IPS-NIHi7 (cell line): ENCODE data around the gene RASSF3.
A peak's percentile ranks its signal among the peaks of the same experiment; 100 is the strongest.
"Not testable (repeated sequence)": the region's sequence is repeated elsewhere in the genome, so short reads cannot be mapped to it uniquely, and the experiment has no call there.

Experiments used
- DNase-seq: peaks from one replicate; pipeline ENCODE4 v3.0.0; 2012; ENCODE audit warnings: mixed read lengths; ENCODE audit errors: extremely low spot score

Gene RASSF3

DNA sequence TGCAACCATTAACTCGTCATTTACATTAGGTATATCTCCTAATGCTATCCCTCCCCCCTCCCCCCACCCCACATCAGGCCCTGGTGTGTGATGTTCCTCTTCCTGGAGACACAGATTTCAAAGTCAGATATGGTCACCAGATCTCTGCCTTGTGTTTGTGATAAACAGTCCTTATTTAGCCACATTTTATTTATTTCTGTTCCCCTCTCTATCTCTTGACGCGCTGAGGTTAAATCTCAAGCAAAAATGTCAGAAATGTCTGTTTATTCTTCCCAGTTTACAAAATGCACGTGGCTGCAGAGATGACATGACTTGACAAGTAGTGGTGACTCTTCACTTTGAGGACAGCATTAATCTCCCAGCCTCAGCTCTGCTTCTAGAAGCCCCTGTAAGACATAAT, 11.5 kb upstream of the RASSF3 start:
- DNase-seq: no peak

DNA sequence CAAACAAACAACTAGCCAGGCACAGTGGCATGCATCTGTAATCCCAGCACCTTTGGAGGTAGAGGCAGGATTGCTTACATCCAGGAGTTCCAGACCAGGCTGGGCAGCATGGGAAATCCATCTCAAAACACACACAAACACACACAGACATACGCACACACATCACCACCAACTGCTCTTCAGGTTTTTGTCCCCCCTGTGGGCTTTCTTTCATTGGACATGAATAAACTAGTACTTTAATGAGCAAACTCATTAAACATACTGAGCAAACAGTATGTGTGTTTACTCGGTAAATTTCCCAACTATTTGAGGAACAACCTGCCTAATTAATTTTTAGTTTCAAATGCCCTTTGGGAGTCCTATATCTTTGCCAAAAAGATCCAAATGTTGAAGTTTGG, 10.1 kb upstream of the RASSF3 start:
- no peak for DNase-seq

DNA sequence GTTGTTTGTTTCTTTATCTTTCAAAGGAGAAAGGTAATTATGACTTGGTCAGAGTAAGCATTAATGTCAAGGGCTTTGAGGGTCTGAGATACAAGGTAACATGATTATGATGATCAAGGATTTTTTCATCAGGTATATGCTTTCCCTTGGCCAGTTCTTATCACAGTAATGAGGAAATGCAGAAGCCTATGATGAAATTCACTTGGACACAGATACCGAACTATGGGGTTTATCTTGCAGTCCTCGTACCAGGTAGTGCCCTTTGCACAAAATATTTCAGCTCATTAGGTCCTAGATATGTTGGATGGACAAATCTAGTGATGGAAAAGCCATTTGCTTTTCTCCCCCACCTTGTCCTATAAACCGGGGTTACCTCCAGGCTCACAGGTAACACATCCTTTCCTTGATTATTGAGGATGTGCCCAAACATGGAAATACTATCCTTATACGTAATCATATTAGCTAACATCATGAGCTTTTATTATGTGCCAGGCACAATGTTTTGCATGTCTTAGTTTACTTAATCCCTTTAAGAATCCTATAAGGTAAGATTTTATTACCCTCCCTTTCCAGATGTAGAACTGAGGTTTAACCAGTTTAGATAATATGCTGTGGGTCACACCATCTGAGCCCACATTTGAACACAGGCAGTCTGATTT, 7.0 kb upstream of the RASSF3 start:
- DNase-seq: no peak

DNA sequence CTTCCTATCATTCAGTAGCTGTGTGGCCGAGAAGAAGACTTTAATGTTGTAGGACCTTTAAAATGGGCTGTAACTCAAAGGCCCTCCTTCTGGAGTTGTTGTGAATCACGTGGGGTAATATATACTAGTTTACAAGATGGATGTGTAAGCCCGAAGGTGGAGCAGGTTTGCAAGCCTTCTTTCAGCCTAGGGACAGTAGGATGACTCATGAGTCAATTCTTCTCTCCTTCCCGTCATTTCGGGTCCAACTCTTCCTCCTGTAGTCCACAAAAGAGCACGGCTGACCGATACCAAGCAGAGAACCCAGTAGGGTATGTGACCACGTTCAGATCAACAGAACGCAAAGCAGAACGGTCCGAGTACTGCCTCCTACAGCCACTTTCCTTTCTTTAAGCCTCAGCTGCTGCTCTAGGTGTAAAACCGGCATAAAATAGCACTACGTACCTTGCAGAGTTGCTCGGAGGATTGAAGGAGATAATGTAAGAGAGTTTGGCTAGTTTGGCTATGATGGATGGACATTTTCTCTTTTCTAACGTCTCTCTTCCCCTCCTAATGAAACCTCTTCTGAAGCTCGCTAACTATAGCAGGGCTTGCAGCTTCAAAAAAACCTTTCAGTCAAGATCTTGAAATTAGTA, 1.3 kb upstream of the RASSF3 start:
- peak; percentile 48 for DNase-seq

DNA sequence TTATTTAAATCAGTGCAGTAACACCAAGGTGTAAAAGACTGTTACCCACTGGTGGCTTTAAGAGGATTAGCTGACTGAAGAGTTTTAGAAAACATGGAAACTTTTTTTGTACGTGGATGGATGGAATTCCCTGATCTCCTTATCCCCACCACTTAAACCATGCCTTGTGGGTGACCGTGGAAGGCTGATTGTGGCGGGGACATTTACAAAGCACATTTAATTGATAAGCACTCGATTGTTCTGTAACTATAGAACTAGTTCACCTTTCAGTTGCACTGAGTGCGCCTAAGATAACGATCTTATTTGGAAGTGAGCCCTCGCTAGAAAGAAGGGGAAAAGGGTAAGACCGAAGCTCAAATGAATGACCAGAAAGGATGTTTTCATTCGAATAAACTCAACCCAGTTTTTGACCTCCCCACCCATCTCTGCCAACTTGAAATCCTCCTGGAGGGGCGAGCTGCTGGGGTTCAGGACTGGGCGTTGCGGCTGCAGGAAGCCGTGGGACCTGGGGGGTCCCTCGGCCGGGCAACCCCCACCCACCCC, 688 bp upstream of the RASSF3 start:
- DNase-seq: no peak

DNA sequence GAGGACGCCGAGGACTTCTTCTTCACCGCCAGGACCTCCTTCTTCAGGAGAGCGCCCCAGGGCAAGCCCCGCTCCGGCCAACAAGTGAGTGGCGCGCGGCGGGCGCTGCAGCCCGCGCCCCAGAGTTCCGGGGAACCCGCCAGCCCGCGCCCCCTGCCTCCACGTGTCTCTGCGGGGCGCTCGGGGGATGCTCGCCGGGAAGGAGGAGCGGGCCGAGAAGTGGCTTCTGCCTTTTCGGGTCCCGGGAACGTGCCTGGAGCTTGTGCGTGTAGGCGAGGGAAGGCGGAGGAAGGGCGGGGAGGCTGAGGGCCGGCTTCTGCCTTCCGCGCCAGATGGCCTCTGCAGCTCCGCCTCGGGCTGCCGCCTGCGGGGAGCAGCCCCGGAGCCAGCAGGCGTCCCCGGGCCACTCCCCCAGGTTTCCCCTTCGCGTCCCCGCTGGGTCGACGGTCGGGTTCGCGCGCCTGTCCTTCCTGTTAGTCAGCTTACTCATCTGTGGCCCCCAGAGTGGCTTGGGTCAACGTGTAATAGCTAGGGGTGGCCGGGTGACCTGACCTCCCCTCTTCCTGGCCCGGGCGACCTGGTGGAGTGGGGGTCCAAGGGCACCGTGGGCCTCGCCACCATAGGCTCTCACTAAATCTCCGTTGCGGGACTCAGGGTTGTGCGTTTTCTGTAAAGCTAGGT, 505 bp downstream of the RASSF3 start:
- peak; percentile 73 for DNase-seq

DNA sequence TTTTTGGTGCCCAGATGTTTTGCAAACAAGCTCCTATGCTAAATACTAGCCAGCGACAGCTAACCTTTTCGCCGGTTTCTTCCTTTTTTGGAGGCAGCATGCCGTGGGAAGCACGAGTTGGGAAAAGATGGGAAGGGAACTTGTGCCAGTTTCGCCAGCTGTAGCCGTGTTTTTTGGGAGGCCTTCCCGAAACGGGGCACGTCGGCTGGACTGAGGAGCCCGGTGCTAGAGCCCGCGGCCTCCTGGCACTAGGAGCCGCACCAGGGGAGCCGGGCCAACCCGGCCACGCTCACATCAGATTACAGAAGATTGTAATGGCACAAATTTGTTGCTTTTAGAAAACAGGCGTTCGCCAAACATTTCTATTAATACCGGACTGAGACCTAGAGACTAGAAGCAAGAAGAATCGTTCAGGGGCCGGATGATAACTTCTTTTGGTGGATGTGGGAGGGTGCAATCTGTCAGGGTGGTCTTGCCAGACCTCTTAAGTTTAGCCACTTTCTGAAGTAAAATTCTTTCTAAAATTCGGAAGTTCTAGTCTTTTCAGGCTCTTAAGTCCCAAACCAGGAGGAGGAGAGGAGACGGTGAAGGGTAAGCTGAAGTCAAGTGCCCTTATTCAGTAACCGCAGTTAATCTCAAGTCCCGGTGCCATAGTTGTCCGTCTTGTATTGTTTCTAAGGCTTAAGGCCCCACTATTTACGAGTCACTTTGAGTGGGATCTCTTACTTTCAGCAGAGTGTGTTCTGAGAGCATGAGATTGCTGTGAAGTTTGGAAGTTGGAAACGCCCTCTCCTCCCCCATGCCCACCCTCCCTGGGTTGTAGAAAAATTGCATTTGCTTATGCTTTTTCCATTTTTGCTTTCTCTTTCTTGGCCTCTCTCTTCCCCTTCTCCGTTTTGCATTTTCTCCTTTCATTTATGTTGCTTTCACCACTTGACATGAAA, 1.3 kb downstream of the RASSF3 start:
- no peak for DNase-seq

DNA sequence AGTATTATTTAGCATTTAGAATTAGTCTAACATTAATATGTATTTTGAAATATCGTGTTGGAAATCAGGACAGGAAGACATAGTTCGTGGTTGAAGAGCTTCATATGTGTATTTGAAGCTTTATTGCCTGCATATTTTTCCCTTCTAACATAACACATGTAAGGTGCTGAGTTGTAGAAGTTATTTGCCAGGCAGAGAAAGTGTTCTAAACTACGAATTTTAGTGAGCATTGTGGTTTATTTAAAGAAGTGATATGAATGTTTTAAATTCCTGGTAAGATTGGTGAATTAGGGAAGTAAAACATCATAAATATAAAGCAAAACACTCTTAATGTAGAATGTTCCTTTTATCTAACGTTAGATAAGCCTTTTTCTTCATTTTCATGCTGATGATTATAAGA, 2.5 kb downstream of the RASSF3 start:
- DNase-seq: no peak

DNA sequence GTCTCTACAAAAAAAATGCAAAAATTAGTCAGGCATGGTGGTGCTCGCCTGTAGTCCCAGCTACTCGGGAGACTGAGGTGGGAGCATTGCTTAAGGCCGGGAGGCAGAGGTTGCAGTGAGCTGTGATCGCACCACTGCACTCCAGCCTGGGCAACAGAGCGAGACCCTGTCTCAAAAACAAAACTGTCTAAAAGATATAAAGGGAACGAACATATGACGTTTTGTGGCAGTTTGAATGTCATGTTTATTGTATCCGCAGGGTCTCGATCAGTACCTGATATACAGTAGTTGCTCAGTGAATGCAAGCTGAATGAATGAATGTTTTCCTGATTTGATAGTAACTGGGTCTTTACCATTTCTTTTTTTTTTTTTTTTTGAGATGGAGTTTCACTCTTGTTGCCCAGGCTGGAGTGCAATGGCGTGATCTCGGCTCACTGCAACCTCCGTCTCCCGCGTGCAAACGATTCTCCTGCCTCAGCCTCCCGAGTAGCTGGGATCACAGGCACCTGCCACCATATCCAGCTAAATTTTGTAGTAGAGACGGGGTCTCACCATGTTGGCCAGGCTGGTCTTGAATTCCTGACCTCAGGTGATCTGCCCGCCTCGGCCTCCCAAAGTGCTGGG, 3.6 kb downstream of the RASSF3 start:
- not testable (repeated sequence) for DNase-seq

DNA sequence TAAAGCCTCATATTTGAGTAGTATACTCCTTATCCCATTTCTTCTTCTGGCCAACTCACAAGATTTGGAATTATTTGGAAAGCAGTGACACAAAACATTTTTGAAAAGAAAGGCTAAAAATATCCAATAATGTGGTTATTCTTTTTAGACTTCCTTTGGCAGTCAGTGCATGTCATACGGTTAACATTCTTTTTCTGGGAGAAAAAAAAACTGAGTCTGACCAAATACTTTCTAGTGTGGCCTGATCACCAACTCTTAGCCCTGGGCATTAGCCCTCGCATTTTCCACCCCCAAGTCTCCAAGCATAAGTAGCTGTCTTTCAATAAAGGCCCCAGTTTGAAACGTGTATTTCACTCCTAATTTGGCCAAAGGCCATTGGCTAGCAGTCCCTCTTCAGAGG, 5.9 kb downstream of the RASSF3 start:
- no peak for DNase-seq

DNA sequence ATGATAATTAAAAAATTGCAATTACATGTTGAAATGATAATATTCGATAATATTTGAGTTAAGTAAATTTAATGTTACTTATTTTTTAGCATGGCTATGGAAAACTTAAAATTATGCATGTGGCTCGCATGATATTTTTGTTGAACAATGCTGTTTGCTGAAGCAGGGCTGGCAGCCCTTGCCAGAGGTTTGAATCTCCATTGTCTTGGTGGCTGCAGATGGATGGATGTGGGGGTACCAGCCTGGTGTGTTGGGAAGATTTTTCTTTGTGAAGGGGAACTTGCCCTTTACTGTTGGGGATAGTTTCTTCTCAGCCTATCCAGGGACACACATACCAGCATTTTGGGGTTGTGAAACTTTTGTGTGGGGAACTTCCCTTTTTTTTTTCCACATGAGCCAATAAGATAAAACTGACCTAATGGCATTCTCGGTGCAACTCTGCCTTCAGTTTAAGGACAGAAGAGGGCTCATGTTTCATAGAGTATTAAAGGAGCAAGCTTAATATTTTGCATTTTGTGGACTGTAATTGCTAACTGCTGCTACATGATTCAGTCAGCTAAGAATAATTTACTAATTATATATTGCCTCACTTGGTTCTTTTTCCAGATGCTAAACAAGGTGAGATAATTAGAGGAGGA, 8.8 kb downstream of the RASSF3 start:
- no peak for DNase-seq

DNA sequence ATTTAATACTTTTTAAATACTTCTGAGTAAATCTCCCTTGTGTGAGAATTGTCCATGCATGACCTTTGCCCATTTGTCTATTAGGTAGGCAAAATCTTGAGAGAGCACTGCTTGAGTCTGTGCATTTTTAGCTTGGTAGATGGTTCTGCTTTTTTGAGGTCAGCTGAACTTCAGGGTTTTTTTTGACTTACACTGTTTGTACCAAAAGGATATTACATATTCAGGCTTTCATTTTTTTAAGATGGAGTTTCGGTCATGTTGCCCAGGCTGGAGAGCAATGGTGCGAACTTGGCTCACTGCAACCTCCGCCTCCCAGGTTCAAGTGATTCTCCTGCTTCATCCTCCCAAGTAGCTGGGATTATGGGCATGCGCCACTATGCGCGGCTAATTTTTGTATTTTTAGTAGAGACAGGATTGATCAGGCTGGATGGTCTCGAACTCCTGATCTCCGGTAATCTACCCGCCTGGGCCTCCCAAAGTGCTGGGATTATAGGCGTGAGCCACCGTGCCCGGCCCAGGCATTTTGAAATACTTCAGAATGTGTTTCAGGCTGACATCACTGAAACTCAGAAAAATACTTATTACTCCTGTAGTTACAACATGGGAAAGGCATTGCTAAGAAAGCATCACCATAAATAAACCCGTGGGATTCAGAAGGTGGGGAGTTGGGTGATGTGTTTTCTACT, 11.1 kb downstream of the RASSF3 start:
- no peak for DNase-seq

DNA sequence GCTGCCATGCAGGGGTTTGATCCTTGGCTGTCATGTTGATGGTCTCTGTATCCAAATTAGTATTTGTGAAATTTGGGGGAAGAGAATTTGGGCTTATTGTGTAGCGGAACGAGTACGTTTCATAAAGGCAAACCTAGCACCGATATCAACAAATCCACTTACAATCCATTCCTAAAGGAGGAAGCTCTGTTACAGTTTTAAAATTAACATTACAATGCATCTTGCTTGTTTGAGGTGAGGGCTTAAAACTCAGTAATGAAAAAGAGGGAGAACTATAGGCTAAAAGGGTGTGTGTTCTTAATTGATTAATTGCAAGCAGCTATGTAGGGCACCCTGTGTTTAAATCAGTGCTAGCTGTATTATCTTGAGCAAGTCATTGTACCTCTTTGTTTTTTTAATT, 13.7 kb downstream of the RASSF3 start:
- no peak for DNase-seq

DNA sequence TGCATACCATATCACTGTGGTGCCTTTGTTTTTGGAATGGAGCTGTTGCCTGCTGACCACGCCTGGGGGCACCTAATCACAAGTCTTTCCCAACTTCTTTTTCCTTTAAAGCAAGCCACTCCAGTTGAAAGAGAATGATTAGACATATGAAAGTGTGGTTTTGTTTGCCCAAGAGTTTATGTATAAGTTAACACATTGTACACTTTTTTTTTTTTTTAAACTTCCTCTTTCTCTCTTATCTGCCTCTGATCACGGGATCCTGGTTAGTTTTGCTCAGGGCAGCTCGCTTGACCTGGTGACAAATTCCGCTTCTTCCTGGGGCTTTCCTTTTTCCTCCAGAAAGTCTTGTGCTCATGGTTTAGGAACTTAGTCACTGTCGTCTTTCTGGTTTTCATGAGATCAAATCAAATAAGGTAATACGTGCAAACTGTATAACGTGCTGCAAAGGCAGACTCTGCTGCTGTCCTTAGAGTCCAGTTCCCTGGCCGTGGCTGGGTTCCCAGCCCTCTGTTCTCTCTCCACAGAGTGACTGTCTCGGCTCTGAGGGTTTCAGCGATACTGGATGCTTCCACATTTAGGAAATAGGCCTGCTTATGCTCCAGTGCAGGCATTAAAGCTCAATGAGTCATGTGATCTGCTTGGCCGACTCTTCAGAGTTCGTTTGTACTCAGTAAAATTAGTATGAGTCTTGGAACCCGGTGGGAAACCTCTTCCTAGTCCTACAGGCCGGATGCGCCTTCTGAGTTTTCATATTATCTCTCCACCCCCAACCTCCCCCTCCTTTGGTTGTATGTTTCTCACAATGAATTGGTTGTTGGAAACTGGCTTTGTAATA, 15.2 kb downstream of the RASSF3 start:
- DNase-seq: no peak

DNA sequence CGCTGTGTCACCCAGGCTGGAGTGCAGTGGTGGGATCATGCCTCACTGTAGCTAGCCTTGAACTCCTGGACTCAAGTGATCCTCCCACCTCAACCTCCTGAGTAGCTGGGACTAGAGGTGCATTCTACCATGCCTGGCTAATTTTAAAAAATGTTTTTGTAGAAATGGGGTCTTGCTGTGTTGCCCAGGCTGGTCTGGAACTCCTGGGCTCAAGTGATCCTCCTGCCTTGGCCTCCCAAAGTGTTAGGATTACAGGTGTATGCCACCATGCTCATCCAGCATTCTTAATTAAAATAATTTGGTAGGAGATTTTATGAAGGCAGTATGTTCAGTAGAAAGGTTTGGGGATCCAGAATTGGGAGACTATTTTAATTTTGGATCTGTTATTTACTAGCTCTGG, 16.3 kb downstream of the RASSF3 start:
- not testable (repeated sequence) for DNase-seq

DNA sequence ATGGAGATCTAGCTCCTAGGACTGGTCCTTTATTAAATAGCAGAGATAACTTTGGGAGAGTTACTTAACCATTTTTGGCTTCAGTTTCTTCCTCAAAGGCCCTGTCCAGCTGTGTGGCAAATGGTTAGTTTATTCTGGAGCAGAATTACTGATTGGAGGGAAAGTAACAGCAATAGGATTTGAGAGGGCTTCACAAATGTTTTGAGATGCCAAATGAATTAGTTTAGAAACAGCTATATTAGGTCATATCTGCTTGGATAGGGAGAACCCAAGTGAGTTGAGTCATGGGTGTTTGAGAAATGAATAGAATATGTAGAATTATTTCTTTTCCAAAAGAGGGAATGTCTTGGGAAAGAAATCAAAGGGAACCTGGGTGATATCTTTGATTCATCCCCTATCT, 17.5 kb downstream of the RASSF3 start:
- no peak for DNase-seq

DNA sequence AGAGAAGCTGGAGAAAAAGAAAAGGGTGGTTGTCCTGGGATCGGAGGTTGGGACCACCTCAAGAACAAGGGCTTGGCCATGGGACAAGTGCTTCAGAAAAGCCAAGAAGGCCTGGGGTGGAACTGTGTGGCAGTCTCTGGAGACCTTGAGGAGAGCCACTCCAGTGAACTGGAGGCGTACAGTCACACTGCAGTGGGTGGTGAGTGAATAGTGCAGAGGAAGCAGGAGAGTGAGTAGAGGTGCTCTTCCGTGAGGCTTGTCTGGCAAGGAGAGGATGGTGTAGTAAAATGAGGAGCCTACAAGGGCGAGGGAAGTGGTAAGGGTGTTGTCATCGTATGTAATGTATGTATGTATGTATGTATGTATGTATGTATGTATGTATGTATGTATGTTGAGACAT, 20.9 kb downstream of the RASSF3 start:
- no peak for DNase-seq

DNA sequence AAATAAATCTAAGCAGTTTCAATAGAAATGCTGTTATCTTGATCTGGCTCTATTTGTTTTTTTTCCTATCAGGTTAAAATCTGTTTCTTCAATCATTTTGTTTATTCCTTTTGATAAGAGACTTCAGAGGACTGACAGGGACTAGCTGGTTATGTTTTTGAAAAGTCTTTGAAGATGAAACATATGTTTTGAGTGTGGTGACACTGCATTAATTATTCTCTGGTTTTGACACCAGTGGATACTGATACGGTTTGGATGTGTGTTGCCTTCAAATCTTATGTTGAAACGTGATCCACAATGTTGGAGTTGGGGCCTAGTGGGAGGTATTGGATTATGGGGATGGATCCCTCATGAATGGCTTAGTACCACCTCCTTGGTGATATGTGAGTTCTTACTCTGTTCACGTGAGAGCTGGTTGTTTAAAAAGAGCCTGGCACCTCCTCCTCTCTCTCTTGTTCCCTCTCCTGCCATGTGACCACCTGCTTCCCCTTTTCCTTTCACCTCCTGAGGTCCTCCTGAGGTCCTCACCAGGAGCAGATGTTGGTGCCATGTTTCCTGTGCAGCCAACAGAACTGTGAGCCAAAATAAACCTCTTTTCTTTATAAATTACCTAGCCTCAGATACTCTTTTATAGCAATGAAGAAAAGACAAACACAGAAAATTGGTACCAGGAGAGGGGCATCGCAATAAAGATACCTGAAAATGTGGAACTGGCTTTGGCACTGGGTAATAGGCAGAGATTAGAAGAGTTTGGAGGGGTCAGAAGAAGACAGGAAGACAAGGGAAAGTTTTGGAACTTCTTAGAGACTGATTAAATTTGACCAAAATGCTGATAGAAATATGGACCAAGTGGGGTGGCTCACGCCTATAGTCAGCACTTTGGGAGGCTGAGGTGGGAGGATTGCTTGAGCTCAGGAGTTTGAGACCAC, 23.0 kb downstream of the RASSF3 start:
- no peak for DNase-seq
